GM19193 (cell line): Measurements from ENCODE around the gene CD69.

Source experiments
- POLR2A ChIP-seq: IDR thresholded peaks from 4 replicates; pipeline ENCODE4 v1.6.1; 2011; ENCODE audit not compliant: insufficient read depth, insufficient read length; ENCODE audit errors: extremely low read depth

Gene CD69

GRCh38 chr12:9760699-9761418 lies at the start of gene CD69:
TSS of gene CD69 (minus strand) at chr12:9760901. CDS start at chr12:9760820, 81 bp downstream.
- peak; percentile 96 for TF ChIP-seq POLR2A

DNA sequence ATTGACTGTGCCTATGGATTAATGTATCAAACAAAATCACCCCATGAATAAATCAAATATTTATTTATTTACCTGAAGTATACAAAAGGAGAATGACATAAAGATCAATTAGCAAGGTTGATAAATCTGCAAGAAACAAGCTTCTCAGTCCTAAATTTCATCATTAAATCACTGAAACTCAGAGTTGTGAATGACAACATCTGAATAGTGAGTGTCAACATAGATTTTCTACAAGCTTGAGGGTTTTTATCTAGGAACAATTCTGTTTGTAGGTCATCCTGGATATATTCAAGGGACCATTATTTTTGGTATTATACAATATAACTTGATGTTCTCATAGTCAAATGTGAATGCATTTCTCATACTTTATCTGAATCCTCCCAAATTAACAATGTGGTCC lies 49.2 kb upstream of the CD69 start:
- TF ChIP-seq POLR2A: no peak

DNA sequence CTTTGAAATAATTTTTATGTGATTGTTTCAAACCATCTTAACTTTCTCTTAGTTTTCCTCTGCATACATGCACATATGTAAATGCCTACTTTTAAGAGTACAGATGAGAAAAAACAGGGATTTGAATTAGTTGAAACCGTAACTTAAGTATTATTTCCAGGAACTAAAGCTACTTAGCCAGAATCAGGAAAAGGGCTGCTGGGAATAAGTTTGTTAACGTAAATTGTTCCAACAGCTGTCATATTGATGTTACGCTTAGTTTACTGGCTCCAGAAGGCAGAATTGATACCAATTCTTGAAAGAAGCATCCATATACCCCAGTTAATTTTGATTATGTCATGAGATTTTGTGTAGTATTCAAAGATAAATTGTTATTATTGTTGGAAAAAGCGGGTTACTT lies 48.6 kb upstream of the CD69 start:
- no peak for TF ChIP-seq POLR2A

GRCh38 chr12:9808504-9808903 lies 47.8 kb upstream of the CD69 start:
- no peak for TF ChIP-seq POLR2A

DNA sequence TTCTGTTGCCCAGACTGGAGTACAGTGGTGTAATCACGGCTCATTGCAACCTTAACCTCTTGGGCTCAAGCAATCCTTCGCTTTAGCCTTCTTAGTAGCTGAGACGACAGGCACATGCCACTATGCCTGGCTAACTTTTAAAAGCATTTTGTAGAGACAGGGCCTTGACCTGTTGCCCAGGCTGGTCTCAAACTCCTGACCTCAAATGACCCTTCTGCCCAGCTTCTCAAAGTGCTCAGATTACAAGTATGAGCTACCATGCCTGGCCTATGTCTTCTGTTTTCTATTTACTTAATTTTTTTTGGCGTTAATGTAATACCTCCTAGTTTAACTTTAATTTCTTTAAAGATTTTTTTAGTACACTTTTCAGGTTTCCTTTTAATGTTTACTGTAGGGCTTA lies 46.0 kb upstream of the CD69 start:
- TF ChIP-seq POLR2A: no peak

DNA sequence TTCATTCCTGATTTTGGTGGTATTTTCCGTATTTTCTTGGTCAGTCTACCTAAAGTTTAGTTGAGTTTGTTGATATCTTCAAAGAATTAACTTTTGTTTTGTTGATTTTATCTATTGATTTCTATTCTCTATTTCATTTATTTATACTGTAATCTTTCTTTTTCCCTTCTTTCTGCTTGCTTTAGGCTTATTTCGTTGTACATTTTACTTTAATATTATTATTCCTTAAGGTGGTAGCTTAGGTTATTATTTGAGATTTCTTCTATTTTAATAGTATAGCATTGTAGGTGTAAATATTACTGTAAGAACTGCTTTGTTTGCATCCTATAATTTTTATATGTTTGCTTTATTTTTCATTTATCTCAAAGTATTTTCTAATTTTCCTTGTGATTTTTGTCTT lies 45.2 kb upstream of the CD69 start:
- TF ChIP-seq POLR2A: no peak

- no peak for TF ChIP-seq POLR2A
These were observed 39.3 kb upstream of the CD69 start for GRCh38 chr12:9799961-9800360.

- TF ChIP-seq POLR2A: no peak
These were observed 37.3 kb upstream of the CD69 start for GRCh38 chr12:9797722-9798619.

DNA sequence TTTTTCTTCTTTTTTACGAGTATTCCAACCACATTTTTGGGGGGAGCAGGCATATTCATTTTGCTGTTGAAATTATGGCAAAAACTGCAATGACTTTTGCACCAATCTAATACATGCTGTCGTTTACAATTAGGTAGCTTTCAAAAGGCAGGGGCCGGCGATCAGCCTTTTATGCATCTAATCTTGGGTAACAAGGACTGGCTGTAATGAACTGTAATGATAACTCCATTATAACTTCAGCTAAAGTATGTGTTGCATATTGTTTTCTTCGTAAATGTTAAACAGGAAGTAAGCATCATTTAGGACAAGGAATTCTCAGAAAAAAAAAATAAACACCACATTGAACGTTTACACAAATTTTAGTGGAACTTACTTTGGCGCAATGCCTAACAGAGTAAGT lies 36.3 kb upstream of the CD69 start:
- no peak for TF ChIP-seq POLR2A

GRCh38 chr12:9796346-9796745 lies 35.6 kb upstream of the CD69 start:
- TF ChIP-seq POLR2A: no peak

- no peak for TF ChIP-seq POLR2A
These were observed 35.2 kb upstream of the CD69 start for GRCh38 chr12:9795945-9796344.

- no peak for TF ChIP-seq POLR2A
These were observed 33.9 kb upstream of the CD69 start for GRCh38 chr12:9794484-9795093.

GRCh38 chr12:9793779-9794395 lies 33.2 kb upstream of the CD69 start:
- no peak for TF ChIP-seq POLR2A

- TF ChIP-seq POLR2A: no peak
These were observed 32.4 kb upstream of the CD69 start for GRCh38 chr12:9792961-9793617.
